ENCODE results near the gene EIF3K.

Gene EIF3K

DNA sequence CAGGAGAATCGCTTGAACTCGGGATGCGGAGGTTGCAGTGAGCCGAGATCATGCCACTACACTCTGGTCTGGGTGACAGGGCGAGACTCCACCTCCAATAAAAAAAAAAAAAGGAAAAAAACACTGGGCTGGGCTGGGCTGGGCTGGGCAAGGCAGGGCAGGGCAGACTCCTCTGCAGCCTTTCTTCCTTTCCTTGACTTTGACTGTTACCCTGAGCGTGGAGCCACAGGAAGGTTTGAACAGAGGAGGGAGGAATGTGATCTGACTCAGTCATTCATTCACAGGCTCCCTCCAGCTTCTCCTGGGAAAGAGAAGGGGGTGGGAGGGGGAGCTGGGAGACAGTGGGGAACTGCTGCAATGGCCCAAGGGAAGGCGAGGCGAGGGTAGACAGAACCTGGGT, 25.7 kb downstream of the EIF3K start:
- DNase-seq: no peak
- intact Hi-C loops (cut with DNase I): loop anchor here (5.0 to 10.0 kb wide), 3 partner anchors 68 to 290 kb away; partner anchors contain the start of genes HNRNPL, MRPS12 and SARS2

DNA sequence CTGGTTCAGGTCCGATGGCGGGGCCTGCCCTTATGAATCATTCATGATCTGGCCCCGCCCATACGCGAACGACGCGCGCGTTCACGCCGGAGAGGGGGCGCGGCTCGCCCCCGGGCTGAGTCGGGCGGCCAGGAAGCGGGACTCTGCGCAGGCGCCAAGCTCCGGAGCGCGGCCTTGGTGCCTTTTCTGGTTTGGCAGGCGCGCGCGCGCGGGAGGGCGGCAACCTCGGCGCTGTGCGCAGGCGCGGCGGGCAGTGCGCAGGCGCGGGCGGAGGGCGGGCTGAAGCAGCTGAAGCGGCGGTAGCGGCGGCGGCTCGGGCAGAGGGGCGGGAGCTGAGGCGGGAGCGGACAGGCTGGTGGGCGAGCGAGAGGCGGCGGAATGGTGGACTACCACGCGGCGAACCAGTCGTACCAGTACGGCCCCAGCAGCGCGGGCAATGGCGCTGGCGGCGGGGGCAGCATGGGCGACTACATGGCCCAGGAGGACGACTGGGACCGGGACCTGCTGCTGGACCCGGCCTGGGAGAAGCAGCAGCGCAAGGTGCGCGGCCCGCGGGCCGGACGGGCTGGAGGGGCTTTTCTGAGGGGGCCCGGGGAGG, 28.5 kb downstream of the EIF3K start, which contains the start of gene ACTN4:
Gene ACTN4, plus strand, starts transcription at position 282 of the 598 bp plus-strand sequence. Its CDS starts 97 bp downstream, at position 379.
- DNase-seq: peak; percentile 94 to 100 (median 98)
- intact Hi-C loops (cut with DNase I): loop anchor here (5.0 to 10.0 kb wide), 3 partner anchors 65 to 287 kb away; partner anchors contain the start of genes HNRNPL, MRPS12 and SARS2

DNA sequence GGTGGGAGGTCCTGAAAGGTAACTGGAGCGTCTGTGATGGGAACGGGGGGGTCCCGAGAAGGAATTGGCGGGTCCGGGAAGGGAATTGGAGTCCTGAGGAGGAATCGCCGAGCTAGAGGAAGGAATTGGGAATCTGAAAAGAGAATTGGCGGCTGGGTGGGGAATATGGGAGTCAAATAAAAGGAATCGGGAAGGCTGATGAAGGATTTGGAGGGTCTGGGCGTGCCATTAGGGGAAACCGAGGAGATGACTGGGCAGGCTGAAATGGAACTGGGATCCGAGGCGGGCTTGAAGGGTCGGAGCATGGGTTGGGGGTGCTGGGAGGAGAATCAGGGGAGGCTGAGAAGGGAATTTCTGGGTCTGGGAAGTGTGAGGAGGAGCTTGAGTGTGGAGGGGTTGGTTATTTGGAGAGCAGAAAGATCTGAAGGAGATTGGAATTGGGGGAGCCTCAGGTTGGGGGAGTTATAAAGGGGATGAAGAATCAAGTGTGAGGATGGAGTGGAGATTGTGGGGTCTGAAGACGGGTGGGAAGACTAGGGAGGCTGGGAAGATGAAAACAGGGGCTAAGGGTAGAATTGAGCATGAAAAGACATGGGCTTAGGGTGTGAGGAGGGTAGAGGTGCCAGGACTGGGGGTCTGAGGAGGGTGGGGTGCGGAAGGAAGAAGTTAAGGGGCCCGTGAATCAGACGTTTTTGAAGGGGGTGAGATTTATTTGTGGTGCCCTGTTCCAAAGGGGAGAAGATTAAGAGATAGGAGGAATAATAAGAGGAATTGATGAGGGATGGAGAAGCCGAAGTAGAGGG, 29.2 kb downstream of the EIF3K start:
- intact Hi-C loops (cut with DNase I): loop anchor here (5.0 to 10.0 kb wide), 3 partner anchors 64 to 287 kb away; partner anchors contain the start of genes HNRNPL, MRPS12 and SARS2
- peak in 2 of 42 donors; percentile 25 to 54 for DNase-seq

DNA sequence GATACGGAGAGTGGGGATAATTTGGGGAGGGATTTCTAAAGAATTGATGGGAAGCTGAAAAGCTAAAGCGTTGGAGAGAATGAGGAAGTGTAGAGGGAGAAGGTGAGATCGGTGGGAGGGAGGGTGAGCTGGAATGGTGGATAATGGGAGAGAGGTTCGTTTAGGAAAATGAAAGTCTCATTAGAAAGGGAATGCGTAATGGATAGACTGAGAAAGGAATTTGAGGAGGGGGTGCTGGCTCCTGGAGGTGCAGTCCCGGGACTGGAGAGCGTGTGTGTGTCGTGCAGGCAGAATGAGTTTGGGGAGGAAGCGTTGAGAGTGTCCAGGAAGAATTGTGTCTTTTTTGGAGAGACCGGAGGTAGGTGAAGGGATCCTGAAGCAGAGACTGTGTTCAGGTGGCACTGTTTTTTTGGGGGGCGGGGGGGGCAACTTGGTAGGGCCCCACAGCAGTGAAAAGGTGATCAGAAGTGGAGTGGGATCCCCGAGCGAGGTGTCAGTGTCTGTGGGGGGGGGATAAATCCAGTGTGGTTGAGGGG, 29.8 kb downstream of the EIF3K start:
- intact Hi-C loops (cut with DNase I): loop anchor here (5.0 to 10.0 kb wide), 3 partner anchors 63 to 286 kb away; partner anchors contain the start of genes HNRNPL, MRPS12 and SARS2
- no peak for DNase-seq

DNA sequence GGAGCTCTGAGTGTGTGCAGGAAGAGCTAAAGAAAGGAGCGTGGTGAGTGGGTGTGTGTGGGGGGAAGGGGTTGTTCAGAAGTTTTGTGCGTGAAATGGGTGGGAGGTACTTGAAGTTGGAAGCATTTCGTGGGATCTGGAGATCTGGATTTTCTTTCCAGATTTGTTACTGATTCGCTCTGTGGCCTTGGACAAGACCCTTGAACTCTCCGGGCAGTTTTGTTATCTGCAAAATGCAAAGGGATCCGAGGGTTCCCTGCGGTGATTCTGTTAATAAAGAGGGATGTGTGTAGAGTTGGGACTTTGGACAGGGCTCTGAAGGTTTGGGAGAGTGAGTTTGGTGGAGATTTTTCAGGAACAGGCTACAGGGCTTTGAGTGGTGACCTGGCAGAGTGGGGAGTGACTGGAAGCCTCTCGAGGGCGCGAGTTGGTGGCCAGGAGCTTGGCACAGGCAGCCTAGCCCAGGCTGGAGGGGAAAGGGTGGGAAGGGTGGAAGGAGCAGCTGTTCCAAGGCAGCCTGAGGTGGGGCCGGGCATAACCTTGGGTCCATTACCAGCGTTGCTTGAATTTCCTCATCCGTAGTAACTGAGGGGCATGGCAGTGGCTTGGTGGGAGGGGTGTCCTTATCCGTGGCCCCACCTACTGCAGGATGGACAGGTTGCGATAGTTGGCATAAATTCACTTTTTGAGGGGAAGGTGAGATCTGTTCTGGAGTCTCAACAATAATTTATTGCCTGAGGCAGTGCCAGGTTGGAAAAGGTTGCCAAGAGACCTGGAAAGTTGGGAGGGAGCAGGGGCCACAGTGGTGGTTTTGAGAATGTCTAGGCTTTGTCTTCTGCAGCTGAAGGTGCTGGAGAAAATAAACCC, 30.6 kb downstream of the EIF3K start:
- DNase-seq: peak in 24 of 42 donors; percentile 18 to 73 (median 53)
- intact Hi-C loops (cut with DNase I): loop anchor here (5.0 to 10.0 kb wide), 3 partner anchors 63 to 285 kb away; partner anchors contain the start of genes HNRNPL, MRPS12 and SARS2

DNA sequence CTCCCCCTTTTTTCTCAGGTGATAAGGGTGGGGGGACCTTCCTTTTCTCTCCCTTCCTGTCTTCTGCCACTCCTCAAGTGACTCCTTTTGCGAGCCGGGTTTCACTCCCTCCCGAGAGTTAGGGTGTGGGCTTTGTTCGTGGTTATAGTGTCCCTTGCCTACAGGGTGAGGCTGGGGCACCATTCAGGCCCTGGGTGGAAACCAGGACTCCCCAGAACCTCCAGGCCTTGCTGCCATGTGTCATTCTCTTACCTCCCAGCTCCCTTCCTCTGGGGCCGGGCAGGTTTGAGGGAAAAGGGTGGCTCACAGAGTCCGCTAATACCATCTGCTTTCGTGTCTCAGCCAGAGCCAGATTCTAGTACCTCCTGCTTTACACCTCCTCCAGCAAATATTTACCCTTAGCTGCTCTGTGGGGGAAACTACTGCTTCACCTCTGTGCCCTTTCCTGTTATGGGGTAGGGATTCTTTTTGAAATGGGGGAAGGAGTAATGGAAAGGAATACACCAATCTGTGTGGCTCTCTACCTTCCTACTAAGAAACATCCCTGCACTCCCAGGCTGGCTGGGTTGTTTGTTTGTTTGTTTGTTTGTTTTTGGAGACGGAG, 31.3 kb downstream of the EIF3K start:
- no peak for DNase-seq
- intact Hi-C loops (cut with DNase I): no loop called here

DNA sequence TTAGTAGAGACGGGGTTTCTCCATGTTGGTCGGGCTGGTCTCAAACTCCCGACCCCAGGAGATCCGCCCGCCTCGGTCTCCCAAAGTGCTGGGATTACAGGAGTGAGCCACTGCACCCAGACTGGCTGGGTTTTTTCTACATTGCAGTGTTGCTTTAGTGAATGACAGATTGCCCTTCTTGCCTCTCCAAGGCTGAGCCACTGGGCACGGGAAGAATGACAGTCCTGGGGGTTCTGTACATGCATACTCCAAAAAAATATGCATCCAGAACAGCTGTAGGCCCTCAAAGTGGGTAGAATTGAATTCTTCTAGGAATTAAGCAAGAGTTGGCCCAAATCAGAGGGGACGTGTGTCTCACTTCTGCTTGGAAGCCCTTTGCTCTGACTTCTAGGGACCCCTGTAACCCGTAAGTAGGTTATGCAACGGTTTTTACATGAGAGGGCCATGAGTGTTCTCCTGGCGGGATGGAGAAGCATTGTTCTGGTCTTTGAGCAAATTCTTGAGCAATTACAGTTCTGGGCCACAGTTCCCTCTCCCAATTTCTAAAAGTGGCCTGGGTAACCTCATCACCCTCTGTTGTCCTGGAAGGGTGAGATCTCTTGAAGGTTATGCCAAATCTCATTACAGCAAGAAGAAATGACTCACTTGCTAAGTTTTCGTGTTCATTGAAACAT, 32.1 kb downstream of the EIF3K start:
- no peak for DNase-seq
- intact Hi-C loops (cut with DNase I): no loop called here

DNA sequence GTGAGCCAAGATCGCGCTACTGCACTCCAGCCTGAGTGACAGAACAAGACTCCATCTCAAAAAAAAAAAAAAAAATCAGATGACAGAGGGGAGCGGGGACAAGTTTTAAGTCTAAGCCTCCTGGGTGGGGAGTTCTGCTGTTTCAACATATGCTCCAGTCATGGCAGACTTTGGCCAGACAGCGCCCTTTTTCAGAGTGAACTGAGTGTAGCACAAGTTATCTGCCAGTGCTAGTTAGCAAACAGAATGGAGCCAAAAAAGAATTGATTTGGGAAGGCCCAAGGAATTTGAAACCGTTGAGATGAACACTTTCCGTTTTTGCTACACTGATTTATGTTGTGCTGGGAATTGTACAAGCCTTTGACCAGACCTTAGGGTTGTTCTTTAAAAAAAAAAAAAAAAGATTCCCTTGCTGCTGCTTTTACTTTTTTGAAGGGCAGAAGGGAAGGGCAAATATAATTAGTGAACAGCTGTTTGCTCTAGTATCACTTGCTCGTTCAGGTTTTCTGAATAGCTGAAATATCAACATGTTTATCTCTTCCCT, 34.1 kb downstream of the EIF3K start:
- intact Hi-C loops (cut with DNase I): no loop called here
- DNase-seq: no peak

DNA sequence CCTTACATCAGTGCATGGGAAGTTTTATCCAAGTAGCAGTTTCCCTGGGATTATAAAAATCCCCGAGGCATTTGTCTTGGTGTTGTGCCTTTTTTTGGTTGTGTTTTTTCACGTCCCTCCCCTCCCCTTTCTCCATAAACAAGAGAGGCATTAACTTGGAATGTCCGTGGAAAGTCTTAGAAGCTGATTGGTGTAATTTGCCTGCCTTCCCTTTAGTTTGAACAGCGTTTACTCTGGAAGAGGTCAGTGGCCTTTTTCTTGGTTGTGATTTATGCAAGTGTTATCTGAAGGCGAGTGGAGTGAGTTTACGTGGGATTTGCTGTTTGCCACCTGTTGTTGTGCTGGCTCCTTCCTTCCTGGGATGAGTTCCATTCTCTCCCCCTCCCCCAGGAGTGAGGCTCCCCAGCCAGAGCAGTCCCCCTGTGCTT, 35.7 kb downstream of the EIF3K start:
- intact Hi-C loops (cut with DNase I): no loop called here
- no peak for DNase-seq

DNA sequence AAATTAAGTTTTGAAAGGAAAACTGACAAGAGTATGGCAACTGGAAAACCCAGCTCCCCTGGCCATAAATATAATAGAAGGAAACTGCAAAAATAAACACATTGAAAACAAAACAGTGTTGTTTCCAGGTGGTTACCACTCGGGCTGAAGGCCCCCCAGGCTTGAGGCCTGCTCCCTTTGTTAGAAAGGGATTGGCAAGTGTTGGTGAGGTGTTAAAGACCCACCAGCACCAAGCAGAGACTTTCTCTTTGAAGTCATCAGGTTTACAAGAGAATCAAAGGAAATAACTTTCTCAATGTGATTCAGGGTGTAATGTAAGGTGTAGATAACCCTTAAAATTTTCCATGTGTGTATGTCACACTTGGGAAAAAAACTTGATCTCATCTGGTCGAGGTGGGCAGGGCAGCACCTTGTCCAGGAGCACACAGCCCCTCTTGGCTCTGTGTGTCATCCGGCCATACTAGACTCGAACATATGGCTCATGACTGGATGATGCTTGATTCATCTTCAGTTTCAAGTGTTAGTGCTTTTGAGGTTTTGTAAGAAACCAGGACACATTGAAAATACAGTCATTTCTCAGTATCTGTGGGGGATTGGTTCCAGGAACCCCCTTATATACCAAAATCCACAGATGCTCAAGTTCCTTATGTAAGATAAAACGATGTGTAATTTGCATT, 36.3 kb downstream of the EIF3K start:
- no peak for DNase-seq
- intact Hi-C loops (cut with DNase I): no loop called here

DNA sequence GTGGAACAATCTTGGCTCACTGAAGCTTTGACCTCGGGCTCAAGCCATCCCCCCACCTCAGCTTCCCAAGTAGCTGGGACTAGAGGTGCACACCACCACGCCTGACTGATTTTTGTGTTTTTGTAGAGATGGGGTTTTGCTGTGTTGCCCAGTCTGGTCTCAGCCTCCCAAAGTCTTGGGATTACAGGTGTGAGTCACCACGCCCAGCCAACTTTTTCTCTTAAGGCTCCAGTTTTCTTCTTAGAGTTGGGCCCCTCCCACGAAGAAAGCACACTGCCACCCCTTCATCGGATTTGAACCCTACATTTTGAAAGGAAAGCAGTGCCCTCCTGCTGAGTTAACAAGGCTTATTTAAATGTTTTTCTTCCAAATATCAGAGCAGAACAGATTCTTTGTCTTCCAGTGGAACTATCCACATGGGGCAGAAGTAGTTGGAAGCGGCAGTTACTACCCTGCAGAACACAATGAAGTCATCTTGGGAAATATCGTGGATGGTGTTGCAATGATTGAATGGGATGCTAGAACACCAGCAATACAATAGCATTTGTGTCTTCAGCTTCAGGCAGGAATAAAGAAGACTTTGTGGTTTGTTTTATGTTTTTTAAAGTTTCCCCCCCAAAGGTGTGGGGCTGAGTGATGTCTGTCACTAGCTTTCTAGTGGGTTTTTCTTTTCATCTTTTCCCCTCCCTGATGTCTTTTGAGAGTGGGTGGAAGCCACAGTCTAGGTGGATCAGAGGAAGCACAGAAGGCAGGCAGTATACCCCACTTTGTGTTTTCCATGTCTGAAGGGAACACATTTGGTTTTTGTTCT, 37.4 kb downstream of the EIF3K start:
- intact Hi-C loops (cut with DNase I): no loop called here

DNA sequence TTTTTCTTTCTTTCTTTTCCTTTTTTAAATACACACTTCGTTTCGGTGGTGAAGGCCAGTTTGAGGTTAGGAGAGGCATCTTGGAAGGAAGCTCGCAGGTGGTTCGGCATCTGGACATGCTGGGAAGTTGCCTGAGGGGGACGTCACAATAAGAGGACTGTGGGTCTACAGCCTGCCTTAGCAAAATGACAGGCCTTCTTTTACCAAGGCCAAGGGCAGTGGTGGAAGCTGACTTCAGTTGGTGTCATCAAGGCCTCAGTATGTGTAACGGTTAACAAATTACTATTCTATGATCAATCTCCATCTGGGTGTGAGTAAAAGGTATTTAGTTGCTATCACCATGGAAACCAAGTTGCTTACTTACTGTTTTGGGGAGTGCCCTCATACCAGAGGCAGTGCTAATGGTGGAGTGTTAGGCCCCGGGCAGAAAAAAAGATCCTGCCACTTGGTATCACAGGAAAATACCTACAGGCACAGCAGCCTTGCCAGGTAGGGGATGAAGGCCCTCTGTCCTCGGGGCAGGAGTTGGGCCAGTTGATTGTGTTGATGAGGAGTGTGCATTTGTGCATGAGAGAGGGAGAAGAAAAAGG, 38.7 kb downstream of the EIF3K start:
- DNase-seq: no peak

More for the DNA sequence above, 37.4 kb downstream of the EIF3K start:
- DNase-seq: peak in 17 of 42 donors; percentile 18 to 78 (median 50)

DNA sequence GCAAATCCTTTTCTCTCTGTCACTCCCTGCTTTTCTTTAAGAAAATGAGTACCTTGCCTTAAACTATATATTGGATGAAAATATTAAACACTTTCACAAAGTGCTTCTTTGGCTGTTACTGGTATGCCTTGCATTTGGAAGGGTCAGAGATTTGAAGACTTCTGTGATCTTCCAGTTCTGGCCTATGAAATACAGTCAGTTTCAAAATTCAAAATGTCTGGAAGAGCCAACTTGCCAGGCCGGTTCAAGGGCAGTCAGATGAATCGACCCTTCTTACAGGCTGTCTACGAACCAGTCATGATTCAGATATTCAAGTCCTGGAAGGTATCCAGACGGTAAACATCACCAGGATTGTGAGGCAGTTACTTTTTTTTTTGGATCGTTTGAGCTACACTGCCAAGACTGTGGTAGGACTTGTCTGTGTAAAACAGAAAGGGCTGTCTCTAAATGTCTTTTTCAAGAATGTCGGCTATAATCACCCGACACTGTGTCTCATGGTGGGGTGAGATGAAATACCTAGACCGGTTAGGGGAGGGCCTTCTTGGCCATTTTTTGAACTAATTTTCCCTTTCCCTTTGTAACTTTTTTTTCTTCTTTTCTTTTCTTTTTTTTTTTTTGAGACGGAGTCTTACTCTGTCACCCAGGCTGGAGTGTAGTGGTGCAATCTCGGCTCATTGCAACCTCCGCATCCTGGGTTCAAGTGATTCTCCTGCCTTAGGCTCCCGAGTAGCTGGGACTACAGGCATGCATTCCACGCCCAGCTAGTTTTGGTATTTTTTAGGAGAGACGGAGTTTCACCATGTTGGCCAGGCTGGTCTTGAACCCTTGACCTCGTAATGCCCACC, 39.7 kb downstream of the EIF3K start:
- intact Hi-C loops (cut with DNase I): no loop called here
- DNase-seq: peak in 1 of 42 donors; percentile 57

More for the DNA sequence above, 38.7 kb downstream of the EIF3K start:
- intact Hi-C loops (cut with DNase I): no loop called here

DNA sequence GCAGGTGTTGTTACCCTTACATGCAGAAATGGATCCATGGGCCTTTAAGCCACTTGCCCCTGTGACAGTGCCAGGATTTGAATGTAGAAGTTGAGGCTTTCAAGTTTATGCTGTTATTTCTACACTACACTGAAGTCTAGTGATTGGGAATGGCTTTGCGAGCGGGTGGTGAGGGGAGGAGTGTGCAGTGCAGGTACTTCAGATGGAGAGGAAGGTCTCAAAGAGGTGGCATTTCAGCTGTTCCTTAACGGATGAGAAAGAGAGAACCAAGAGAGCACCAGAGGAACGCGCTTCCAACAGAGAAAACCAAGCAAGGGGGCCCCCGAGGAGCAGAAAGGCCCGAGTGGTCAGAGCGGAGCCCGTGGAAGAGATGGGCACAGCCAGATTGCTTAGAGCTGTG, 41.7 kb downstream of the EIF3K start:
- intact Hi-C loops (cut with DNase I): no loop called here
- no peak for DNase-seq

DNA sequence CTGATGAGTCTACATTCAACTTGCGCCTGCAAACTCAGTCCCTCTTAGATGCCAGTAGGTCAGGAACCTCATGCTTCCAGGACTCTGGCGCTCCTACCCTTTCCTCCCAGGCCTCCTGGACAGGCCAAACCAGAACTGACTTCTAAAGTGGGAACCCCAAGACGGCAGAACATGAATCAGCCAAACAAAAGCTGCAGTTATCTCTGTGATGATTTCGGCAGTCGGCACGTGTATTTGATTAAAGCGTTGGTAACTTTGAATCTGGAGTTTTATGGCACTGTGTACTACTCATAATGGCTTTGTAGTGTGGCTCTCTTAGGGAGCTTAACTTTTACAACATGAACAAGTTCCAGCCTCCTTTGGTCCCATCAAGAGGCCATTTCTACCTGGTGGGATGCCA, 42.1 kb downstream of the EIF3K start:
- no peak for DNase-seq
- intact Hi-C loops (cut with DNase I): no loop called here

Measured in head of caudate nucleus (tissue), 42 donors.